GM23338 (cell line): Measurements from ENCODE around the gene DGKB.

Source experiments
- CREB1 ChIP-seq: fragments of 250-450 bp; sonication (Bioruptor Pico); IDR thresholded peaks from 2 replicates; pipeline ENCODE4 v1.5.0; 2020; ENCODE audit warnings: low read depth, mild to moderate bottlenecking, moderate library complexity
- ETS1 ChIP-seq: IDR thresholded peaks from 2 replicates; pipeline ENCODE4 v1.6.1; 2016; ENCODE audit warnings: antibody characterized with exemption
- EZH2 ChIP-seq: fragments of 200-600 bp; sonication (generic); IDR thresholded peaks from one replicate; pipeline ENCODE4 v1.8.0; 2017; ENCODE audit warnings: antibody characterized with exemption, mild to moderate bottlenecking, low read depth; ENCODE audit not compliant: unreplicated experiment
- EZH2phosphoT487 ChIP-seq: fragments of 200-600 bp; sonication (generic); IDR thresholded peaks from one replicate; pipeline ENCODE4 v1.8.1; 2018; ENCODE audit warnings: antibody characterized with exemption; ENCODE audit not compliant: unreplicated experiment
- JUNB ChIP-seq: IDR thresholded peaks from one replicate; pipeline ENCODE4 v1.6.1; 2016; ENCODE audit warnings: antibody characterized with exemption; ENCODE audit not compliant: unreplicated experiment
- POLR2AphosphoS5 ChIP-seq: IDR thresholded peaks from 2 replicates; pipeline ENCODE4 v1.6.1; 2016; ENCODE audit warnings: antibody characterized with exemption, low read depth
- REST ChIP-seq: IDR thresholded peaks from one replicate; pipeline ENCODE4 v1.6.1; 2018; ENCODE audit warnings: antibody characterized with exemption; ENCODE audit not compliant: unreplicated experiment
- STAT1 ChIP-seq: IDR thresholded peaks from one replicate; pipeline ENCODE4 v1.6.1; 2016; ENCODE audit warnings: antibody characterized with exemption; ENCODE audit not compliant: unreplicated experiment
- ZNF331 ChIP-seq: fragments of 250-450 bp; sonication (Bioruptor Pico); IDR thresholded peaks from 2 replicates; pipeline ENCODE4 v1.5.0; 2020; ENCODE audit warnings: low read depth, mild to moderate bottlenecking, moderate library complexity
- ZNF462 ChIP-seq: fragments of 250-450 bp; sonication (Bioruptor Pico); IDR thresholded peaks from 2 replicates; pipeline ENCODE4 v1.5.0; 2020; ENCODE audit warnings: mild to moderate bottlenecking, moderate library complexity
- TF ChIP-seq, protein P1 (sequence below), 2 experiments: fragments of 200-600 bp in 1 of 2; sonication (generic) in 1 of 2; conservative IDR thresholded peaks; 2 replicates each; pipeline versions ENCODE4 v1.5.1 to v1.6.1; 2016 to 2017; ENCODE audit warnings: antibody characterized with exemption in 2 of 2, low read depth in 2 of 2, mild to moderate bottlenecking in 2 of 2, moderate library complexity in 1 of 2

DNA sequence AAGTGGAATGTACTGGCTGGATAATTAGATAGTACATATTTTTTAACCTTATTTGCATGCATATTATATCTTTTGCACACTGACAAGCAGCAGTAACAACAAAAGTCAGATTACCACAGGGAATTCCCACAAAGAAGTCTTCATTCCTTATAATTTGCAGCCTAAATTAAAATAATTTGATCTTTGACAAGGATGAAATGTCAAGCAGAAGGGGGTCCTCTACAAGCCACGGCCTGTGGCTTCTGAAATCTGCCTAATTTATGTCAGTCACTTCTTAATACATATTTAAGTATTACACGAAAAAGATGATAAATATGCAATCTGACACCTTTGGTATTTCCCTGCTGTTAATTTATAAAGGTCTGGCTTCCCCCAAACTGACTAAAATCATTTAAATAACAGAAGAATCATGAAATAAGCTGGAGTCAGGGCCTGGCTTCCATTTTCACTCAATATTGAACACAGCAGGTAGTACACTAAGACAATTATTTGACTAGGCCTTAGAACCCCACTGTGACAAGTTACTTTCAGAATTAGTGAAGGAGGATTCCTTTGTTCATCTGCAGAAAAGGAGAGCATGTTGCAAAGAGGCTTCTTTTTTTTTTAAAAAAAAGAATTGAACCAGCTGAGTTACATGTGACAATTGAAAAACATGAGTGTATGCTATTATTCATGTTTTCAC is 562.0 kb downstream of the DGKB start:
- TF ChIP-seq EZH2 = no peak
- TF ChIP-seq CREB1 (CRISPR knock-in tag) = no peak
- TF ChIP-seq REST = no peak
- TF ChIP-seq, protein P1, sequence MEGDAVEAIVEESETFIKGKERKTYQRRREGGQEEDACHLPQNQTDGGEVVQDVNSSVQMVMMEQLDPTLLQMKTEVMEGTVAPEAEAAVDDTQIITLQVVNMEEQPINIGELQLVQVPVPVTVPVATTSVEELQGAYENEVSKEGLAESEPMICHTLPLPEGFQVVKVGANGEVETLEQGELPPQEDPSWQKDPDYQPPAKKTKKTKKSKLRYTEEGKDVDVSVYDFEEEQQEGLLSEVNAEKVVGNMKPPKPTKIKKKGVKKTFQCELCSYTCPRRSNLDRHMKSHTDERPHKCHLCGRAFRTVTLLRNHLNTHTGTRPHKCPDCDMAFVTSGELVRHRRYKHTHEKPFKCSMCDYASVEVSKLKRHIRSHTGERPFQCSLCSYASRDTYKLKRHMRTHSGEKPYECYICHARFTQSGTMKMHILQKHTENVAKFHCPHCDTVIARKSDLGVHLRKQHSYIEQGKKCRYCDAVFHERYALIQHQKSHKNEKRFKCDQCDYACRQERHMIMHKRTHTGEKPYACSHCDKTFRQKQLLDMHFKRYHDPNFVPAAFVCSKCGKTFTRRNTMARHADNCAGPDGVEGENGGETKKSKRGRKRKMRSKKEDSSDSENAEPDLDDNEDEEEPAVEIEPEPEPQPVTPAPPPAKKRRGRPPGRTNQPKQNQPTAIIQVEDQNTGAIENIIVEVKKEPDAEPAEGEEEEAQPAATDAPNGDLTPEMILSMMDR (conservative IDR thresholded peaks at IDR 0.05; ENCODE audit: low read depth in 2 of 2) = no peak
- TF ChIP-seq POLR2AphosphoS5 = no peak
- no peak for TF ChIP-seq ZNF462 (CRISPR knock-in tag)
- no peak for TF ChIP-seq JUNB
- TF ChIP-seq EZH2phosphoT487 = no peak
- TF ChIP-seq ETS1 = no peak
- TF ChIP-seq ZNF331 (CRISPR knock-in tag) = no peak
- TF ChIP-seq STAT1 = no peak
